ENCODE data around the gene TNS3.

GRCh38 chr7:47580175-47580706 lies 1.7 kb downstream of the TNS3 start:
- TF ChIP-seq POLR2A (IDR thresholded peaks at IDR 0.05; ENCODE audit: low read depth, low read length) (no peak), POLR2AphosphoS5 (IDR thresholded peaks at IDR 0.05; ENCODE audit: insufficient read depth, low read depth, low read length) (no peak), EZH2 (IDR thresholded peaks at IDR 0.05; ENCODE audit: borderline replicate concordance, low read depth, low read length, severe bottlenecking) (no peak), JUN (IDR thresholded peaks at IDR 0.05; ENCODE audit: borderline replicate concordance, insufficient read depth, insufficient read length, low read depth) (no peak)
- TF ChIP-seq, protein P1, sequence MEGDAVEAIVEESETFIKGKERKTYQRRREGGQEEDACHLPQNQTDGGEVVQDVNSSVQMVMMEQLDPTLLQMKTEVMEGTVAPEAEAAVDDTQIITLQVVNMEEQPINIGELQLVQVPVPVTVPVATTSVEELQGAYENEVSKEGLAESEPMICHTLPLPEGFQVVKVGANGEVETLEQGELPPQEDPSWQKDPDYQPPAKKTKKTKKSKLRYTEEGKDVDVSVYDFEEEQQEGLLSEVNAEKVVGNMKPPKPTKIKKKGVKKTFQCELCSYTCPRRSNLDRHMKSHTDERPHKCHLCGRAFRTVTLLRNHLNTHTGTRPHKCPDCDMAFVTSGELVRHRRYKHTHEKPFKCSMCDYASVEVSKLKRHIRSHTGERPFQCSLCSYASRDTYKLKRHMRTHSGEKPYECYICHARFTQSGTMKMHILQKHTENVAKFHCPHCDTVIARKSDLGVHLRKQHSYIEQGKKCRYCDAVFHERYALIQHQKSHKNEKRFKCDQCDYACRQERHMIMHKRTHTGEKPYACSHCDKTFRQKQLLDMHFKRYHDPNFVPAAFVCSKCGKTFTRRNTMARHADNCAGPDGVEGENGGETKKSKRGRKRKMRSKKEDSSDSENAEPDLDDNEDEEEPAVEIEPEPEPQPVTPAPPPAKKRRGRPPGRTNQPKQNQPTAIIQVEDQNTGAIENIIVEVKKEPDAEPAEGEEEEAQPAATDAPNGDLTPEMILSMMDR (IDR thresholded peaks at IDR 0.05; ENCODE audit: extremely low read depth in 1 of 2, insufficient read depth in 1 of 2, low read depth in 1 of 2, low read length in 2 of 2), result no peak

Measured in endothelial cell of umbilical vein (primary cell).